H9 (cell line): ENCODE results near the gene NCOA6. TPM values are rescaled to one million over a fixed set of nuclear protein-coding genes. Genes with fewer than 3 reads are reported as not detected.

ENCODE experiments used
- DNase-seq: peaks from one replicate; pipeline ENCODE4 v3.0.0-alpha.2; 2017
- H2AFZ ChIP-seq: one replicate; pipeline ENCODE4 v1.6.1; 2013; ENCODE audit warnings: mild to moderate bottlenecking, low read length, control low read depth, moderate library complexity
- H2AK5ac ChIP-seq: 2 replicates; pipeline ENCODE4 v1.6.1; 2013; ENCODE audit warnings: low read length, control low read depth, mixed read lengths; ENCODE audit not compliant: insufficient read length
- H2BK120ac ChIP-seq: one replicate; pipeline ENCODE4 v1.6.1; 2013; ENCODE audit warnings: low read depth, mild to moderate bottlenecking, low read length, control low read depth, inconsistent platforms; ENCODE audit not compliant: poor library complexity, severe bottlenecking
- H2BK12ac ChIP-seq: 2 replicates; pipeline ENCODE4 v1.6.1; 2013; ENCODE audit warnings: low read length, control low read depth, mixed read lengths, low read depth; ENCODE audit not compliant: insufficient read length
- H2BK15ac ChIP-seq: 2 replicates; pipeline ENCODE4 v1.6.1; 2013; ENCODE audit warnings: low read depth, low read length, control low read depth
- H2BK20ac ChIP-seq: one replicate; pipeline ENCODE4 v1.6.1; 2013; ENCODE audit warnings: low read depth, mild to moderate bottlenecking, low read length, control low read depth, inconsistent platforms; ENCODE audit not compliant: poor library complexity, severe bottlenecking
- H2BK5ac ChIP-seq: 2 replicates; pipeline ENCODE4 v1.6.1; 2013; ENCODE audit warnings: low read length, control low read depth, mixed read lengths; ENCODE audit not compliant: insufficient read length
- H3K14ac ChIP-seq: 2 replicates; pipeline ENCODE4 v1.6.1; 2013; ENCODE audit warnings: low read length, control low read depth; ENCODE audit not compliant: insufficient read depth
- H3K18ac ChIP-seq: 2 replicates; pipeline ENCODE4 v1.6.1; 2013; ENCODE audit warnings: low read depth, mild to moderate bottlenecking, mixed read lengths, low read length, control low read depth; ENCODE audit not compliant: insufficient read length
- H3K23ac ChIP-seq: 2 replicates; pipeline ENCODE4 v1.6.1; 2013; ENCODE audit warnings: low read length, control low read depth, mixed read lengths, low read depth; ENCODE audit not compliant: insufficient read length
- H3K23me2 ChIP-seq: 2 replicates; pipeline ENCODE4 v1.6.1; 2013; ENCODE audit warnings: low read depth, mild to moderate bottlenecking, mixed read lengths, low read length, control low read depth; ENCODE audit not compliant: insufficient read length, poor library complexity, severe bottlenecking
- H3K27ac ChIP-seq: 2 replicates; pipeline ENCODE4 v1.5.1; 2013; ENCODE audit warnings: low read length, control low read depth, mixed read lengths, low read depth; ENCODE audit not compliant: insufficient read length
- H3K27me3 ChIP-seq: 2 replicates; pipeline ENCODE4 v1.6.1; 2013; ENCODE audit warnings: low read length, control low read depth, inconsistent platforms; ENCODE audit not compliant: insufficient read depth
- H3K4ac ChIP-seq: 2 replicates; pipeline ENCODE4 v1.6.1; 2013; ENCODE audit warnings: low read depth, mild to moderate bottlenecking, control low read depth, inconsistent platforms, low read length, moderate library complexity
- H3K4me1 ChIP-seq: 2 replicates; pipeline ENCODE4 v1.6.1; 2013; ENCODE audit warnings: low read length, control low read depth, inconsistent platforms; ENCODE audit not compliant: insufficient read depth
- H3K4me2 ChIP-seq: 2 replicates; pipeline ENCODE4 v1.6.1; 2013; ENCODE audit warnings: low read length, control low read depth, mixed read lengths; ENCODE audit not compliant: insufficient read length, insufficient read depth
- H3K56ac ChIP-seq: 2 replicates; pipeline ENCODE4 v1.6.1; 2013; ENCODE audit warnings: low read depth, mild to moderate bottlenecking, mixed read lengths, low read length, control low read depth; ENCODE audit not compliant: insufficient read length
- H3K79me1 ChIP-seq: 2 replicates; pipeline ENCODE4 v1.6.1; 2013; ENCODE audit warnings: low read depth, mild to moderate bottlenecking, moderate library complexity, low read length, control low read depth, inconsistent platforms; ENCODE audit not compliant: insufficient read depth, poor library complexity, severe bottlenecking
- H3K79me2 ChIP-seq: 2 replicates; pipeline ENCODE4 v1.6.1; 2013; ENCODE audit warnings: low read length, control low read depth, inconsistent platforms; ENCODE audit not compliant: insufficient read depth
- H3K9ac ChIP-seq: 2 replicates; pipeline ENCODE4 v1.6.1; 2013; ENCODE audit warnings: low read length, control low read depth, mixed read lengths; ENCODE audit not compliant: insufficient read length; ENCODE audit errors: extremely low read depth
- H3K9me3 ChIP-seq: one replicate; pipeline ENCODE4 v1.6.1; 2013; ENCODE audit warnings: low read depth, low read length, inconsistent platforms; ENCODE audit not compliant: control insufficient read depth
- H3T11ph ChIP-seq: one replicate; pipeline ENCODE4 v1.6.1; 2013; ENCODE audit warnings: mild to moderate bottlenecking, low read length, control low read depth, inconsistent platforms
- H4K20me1 ChIP-seq: one replicate; pipeline ENCODE4 v1.6.1; 2013; ENCODE audit not compliant: control insufficient read depth, insufficient read length, insufficient read depth
- H4K5ac ChIP-seq: 2 replicates; pipeline ENCODE4 v1.6.1; 2013; ENCODE audit warnings: low read depth, mild to moderate bottlenecking, mixed read lengths, low read length, control low read depth; ENCODE audit not compliant: insufficient read length
- H4K8ac ChIP-seq: replicated peaks from 2 replicates; pipeline ENCODE4 v1.6.1; 2013; ENCODE audit warnings: low read length, control low read depth, mixed read lengths, low read depth; ENCODE audit not compliant: insufficient read length
- H4K91ac ChIP-seq: 2 replicates; pipeline ENCODE4 v1.6.1; 2013; ENCODE audit warnings: low read depth, mild to moderate bottlenecking, moderate library complexity, mixed read lengths, low read length, control low read depth; ENCODE audit not compliant: insufficient read length
- H3K27ac Mint-ChIP-seq, 3 experiments: 2 replicates in 2 of 3; 3 replicates in 1 of 3; pipeline ENCODE4 v1.8.0; 2020 to 2021; ENCODE audit warnings: mixed read lengths in 3 of 3, mild to moderate bottlenecking in 1 of 3, moderate library complexity in 1 of 3
- H3K27me3 Mint-ChIP-seq: 2 replicates; pipeline ENCODE4 v1.8.0; 2021; ENCODE audit warnings: low read depth, mild to moderate bottlenecking, moderate library complexity, mixed read lengths
- H3K36me3 Mint-ChIP-seq, 3 experiments: 2 replicates in 2 of 3; 3 replicates in 1 of 3; pipeline ENCODE4 v1.8.0; 2020 to 2021; ENCODE audit warnings: low read depth in 3 of 3, mixed read lengths in 3 of 3; ENCODE audit not compliant: insufficient read depth in 1 of 3
- H3K4me1 Mint-ChIP-seq, 2 experiments: 2 replicates each; pipeline ENCODE4 v1.8.0; 2020; ENCODE audit warnings: mixed read lengths in 2 of 2
- H3K4me3 Mint-ChIP-seq, 2 experiments: 2 replicates in 1 of 2; 3 replicates in 1 of 2; pipeline ENCODE4 v1.8.0; 2020 to 2021; ENCODE audit warnings: mild to moderate bottlenecking in 2 of 2, mixed read lengths in 2 of 2, moderate library complexity in 1 of 2
- H3K9me3 Mint-ChIP-seq, 2 experiments: 2 replicates in 1 of 2; 3 replicates in 1 of 2; pipeline ENCODE4 v1.8.0; 2020; ENCODE audit warnings: mild to moderate bottlenecking in 2 of 2, mixed read lengths in 2 of 2, moderate library complexity in 1 of 2
- CTCF ChIP-seq: fragments of 200-600 bp; sonication (generic); conservative IDR thresholded peaks from 3 replicates; pipeline ENCODE4 v1.8.0; 2021; ENCODE audit warnings: antibody characterized with exemption, mild to moderate bottlenecking
- WGBS: extraction: QIAGEN DNeasy Blood & Tissue Kit; methylation state at CpG from one replicate; pipeline ENCODE4 v1.1.7; 2013; ENCODE audit warnings: missing lambda C conversion rate, low lambda C conversion rate, mixed read lengths; ENCODE audit not compliant: insufficient read length; ENCODE audit errors: extremely low coverage; 5-methylcytosine and 5-hydroxymethylcytosine counted together
- total RNA-seq: library from RNA; stranded (reverse); gene quantifications from 2 replicates; pipeline ENCODE4 v1.2.1, GENCODE V29; 2021

NCOA6 gene
- total RNA-seq, 1 experiment from 2014 or later, result 23.9 TPM

GRCh38 chr20:34712525-34713192 is 112.8 kb downstream of the NCOA6 start:
- Histone ChIP-seq H4K5ac (no peak overlapping the region), H2BK12ac (no peak overlapping the region), H3K18ac (no peak overlapping the region), H3K4ac (no peak overlapping the region), H4K20me1 (no peaks in the 10 kb centered on the region), H2BK5ac (no peak overlapping the region), H3K23ac (no peak overlapping the region), H2BK20ac (no peak overlapping the region), H3K4me1 (no peaks in the 10 kb centered on the region), H2BK15ac (no peak overlapping the region), H3K56ac (no peak overlapping the region), H3K23me2 (peaks cover 15% of the 10 kb centered on the region), H4K91ac (no peak overlapping the region), H3K14ac (no peak overlapping the region), H3K79me1 (no peaks in the 10 kb centered on the region), H2BK120ac (no peak overlapping the region), H3K9ac (no peak overlapping the region), H3K79me2 (no peaks in the 10 kb centered on the region), H2AFZ (no peak overlapping the region), H3T11ph (no peak overlapping the region), H3K9me3 (no peaks in the 10 kb centered on the region), H4K8ac (no peak overlapping the region), H3K4me2 (no peak overlapping the region), H3K27me3 (peaks cover 9% of the 10 kb centered on the region; the same call in 1 of the 2 replicates), H3K27ac (no peak overlapping the region), H2AK5ac (no peak overlapping the region)
- Mint-ChIP-seq H3K27me3 (peaks cover 34% of the 10 kb centered on the region), H3K4me1 (peaks cover 12 to 17% of the 10 kb centered on the region in 2 experiments), H3K4me3 (no peak overlapping the region), H3K36me3 (peaks cover 0 to 21% (median 0%) of the 10 kb centered on the region in 3 experiments; a peak in 2 of 7 replicates), H3K9me3 (no peaks in the 10 kb centered on the region), H3K27ac (no peak overlapping the region)
- no CpG with 5 or more reads among the region's 5 CpGs for WGBS
- no peak for DNase-seq
- TF ChIP-seq CTCF, result no peak
